GM10266 (cell line): ENCODE measurements around the gene SUPT3H.

Experiments
- DNase-seq: peaks from one replicate; pipeline ENCODE4 v3.0.0; 2012; ENCODE audit errors: extremely low spot score
- CTCF ChIP-seq: IDR thresholded peaks from 2 replicates; pipeline ENCODE4 v1.5.1; 2012; ENCODE audit warnings: mild to moderate bottlenecking, low read depth; ENCODE audit not compliant: control insufficient read depth, insufficient read depth; ENCODE audit errors: missing control alignments

The SUPT3H gene

GRCh38 chr6:44855562-44856411 lies 521.9 kb downstream of the SUPT3H start:
- TF ChIP-seq CTCF: no peak
- no peak for DNase-seq

- TF ChIP-seq CTCF: no peak
- no peak for DNase-seq
Observed at GRCh38 chr6:44854712-44855443, 522.9 kb downstream of the SUPT3H start.

- DNase-seq: no peak
- no peak for TF ChIP-seq CTCF
Observed at GRCh38 chr6:44851176-44851575, 526.6 kb downstream of the SUPT3H start.

- no peak for DNase-seq
- TF ChIP-seq CTCF: no peak
Observed at GRCh38 chr6:44850312-44850711, 527.4 kb downstream of the SUPT3H start.

- DNase-seq: no peak
- TF ChIP-seq CTCF: no peak
Observed at GRCh38 chr6:44849806-44850205, 527.9 kb downstream of the SUPT3H start.

- no peak for DNase-seq
- TF ChIP-seq CTCF: no peak
Observed at GRCh38 chr6:44843734-44844133, 534.0 kb downstream of the SUPT3H start.

GRCh38 chr6:44842616-44843015 lies 535.1 kb downstream of the SUPT3H start:
- no peak for TF ChIP-seq CTCF
- DNase-seq: no peak
